ENCODE measurements around the gene MBP.

Gene MBP

DNA sequence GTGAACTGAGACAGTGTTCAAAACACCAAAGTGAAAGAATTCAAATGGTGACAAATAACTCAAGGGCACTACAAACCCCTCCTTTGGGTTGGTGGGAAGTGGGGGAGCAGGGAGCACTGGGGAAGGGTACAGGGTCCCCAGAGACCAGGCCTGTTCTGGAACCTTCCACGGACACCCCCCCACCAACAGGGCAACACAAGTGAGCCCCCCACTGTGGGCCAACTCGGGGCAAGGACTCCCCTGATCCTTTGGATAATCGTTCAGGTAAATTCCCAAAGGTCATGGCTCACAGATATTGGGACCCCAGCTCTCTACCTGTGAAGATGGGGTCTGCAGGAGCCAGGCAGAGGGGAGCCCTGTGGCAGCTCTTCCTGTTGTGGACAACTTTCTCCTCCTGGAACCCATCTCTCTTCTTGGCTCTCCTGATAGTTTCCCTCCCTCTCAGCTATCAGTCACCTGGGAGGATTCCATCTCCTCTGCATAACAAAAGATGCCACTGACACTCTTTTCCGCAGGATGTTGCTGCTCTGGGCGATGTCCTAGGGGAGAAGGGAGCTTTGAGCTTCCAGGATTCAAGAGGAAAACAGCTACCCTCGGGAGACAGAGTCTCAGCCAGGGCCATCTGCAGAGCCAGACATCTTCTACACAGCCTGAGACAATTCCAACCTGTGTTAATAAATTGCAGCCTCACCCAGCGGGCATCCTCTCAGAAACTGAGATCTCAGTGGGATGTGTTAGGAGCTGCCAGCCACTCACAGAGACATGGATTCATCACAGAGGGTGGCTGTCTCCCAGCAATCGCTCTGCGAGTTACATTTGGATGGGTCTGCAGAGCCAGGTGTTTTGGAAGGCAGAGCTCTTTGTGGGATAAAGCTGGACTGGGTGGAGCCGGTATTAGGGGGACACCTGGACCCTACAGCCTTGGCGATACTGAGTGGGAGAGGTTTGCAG, 35.4 kb downstream of the MBP start:
- DNase-seq = no peak

- no peak for DNase-seq
Measured at GRCh38 chr18:77095391-77096371, 36.9 kb downstream of the MBP start.

- no peak for DNase-seq
Measured at GRCh38 chr18:77093586-77093985, 39.0 kb downstream of the MBP start.

GRCh38 chr18:77093067-77093430, 39.5 kb downstream of the MBP start:
- DNase-seq = no peak

DNA sequence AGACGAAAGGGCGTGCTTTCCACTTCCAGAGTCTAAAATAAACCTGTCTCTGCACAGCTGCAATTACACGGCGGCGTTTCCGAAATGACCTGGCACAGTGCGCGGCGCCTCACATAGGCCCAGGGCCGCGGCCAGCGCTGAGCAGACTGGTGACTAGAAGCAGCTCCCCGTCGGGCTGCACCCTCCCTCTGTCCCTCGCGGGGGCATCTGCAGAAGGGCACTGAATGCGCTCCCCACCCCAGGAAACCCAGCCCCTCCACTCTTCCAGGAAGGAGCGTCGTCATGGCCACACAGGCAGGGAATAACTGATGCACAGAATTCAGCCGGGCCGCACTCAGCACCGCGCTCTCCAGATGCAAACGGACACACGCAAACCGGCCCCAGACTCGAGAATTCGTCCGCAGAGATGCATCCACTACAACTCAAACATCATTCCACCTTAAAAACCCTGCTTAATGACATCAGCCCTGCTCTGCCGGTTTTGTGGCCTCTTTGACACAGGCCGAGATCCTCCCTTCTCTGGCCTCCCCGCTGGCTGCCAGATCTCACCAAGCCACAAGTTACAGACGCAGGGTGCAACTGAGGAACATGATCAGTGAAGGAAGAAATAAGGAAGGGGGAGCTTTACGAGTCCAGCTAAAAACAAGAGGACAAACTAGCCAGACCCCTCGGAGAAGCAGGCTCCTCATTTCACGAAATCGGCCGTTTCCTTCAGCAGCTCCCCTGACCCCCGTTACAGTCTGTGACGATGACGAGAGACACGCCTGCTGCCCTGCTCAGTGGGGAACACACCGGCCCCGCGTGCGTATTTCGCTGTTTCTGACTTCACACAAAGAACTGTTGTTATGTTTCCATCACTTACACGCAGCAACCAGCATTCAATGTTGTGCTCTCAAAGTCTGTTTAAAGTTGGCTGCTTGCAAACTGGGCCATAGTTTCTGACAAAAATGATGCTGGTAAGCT, 40.2 kb downstream of the MBP start:
- no peak for DNase-seq

DNA sequence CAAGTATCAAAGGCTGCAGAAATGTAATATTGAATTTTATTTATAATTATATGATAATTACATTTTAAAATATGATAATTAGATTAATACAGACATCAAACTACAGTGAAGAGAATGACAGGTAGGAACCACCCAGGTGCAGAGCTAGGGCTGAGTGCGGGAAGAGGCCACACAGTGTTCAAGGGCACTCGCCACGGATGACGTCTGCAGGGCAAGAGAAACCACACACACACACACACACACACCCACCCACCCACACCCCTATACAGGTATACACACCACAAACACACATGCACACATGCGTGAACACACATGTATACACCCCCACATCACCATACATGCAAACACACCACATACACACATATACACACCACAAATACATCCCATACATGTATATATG, 41.2 kb downstream of the MBP start:
- DNase-seq = no peak

GRCh38 chr18:77090546-77091174, 41.9 kb downstream of the MBP start:
- DNase-seq = no peak

- no peak for DNase-seq
Measured at GRCh38 chr18:77089723-77090285, 42.8 kb downstream of the MBP start.

DNA sequence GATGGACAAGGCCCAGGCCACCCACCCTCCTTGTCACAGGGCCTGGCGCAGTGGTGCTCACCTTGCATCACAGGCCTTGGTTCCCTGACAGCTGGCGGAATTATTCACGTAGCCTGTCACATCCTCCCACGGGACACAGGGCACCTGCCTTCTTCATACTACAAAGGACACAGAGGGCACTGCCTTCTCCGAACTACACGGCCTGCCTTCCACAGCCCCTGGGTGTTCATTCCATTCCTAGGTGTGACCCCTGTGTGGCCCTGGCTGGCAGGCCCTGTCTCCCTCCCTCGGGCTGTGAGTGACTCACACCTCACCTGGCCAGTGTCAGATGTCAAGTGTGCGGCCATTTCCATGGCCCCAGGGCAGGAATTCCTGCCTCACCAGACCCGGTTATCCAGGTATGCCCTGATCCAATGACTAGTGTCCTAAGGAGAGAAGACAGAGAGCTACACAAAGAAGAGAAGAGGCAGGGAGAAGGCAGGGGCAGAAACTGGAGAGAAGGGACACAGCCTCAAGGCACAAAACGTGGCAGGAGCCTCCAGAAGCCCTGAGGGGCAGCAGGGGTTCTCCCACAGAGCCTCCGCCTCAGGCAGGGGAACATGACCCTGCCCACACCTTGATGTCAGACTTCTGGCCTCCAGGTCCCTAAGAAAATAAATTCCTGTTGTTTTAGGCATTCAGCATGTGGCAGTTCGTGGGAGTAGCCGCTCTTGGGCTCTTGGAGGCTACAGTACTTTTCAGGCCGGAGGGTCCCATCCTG, 43.4 kb downstream of the MBP start:
- no peak for DNase-seq

DNA sequence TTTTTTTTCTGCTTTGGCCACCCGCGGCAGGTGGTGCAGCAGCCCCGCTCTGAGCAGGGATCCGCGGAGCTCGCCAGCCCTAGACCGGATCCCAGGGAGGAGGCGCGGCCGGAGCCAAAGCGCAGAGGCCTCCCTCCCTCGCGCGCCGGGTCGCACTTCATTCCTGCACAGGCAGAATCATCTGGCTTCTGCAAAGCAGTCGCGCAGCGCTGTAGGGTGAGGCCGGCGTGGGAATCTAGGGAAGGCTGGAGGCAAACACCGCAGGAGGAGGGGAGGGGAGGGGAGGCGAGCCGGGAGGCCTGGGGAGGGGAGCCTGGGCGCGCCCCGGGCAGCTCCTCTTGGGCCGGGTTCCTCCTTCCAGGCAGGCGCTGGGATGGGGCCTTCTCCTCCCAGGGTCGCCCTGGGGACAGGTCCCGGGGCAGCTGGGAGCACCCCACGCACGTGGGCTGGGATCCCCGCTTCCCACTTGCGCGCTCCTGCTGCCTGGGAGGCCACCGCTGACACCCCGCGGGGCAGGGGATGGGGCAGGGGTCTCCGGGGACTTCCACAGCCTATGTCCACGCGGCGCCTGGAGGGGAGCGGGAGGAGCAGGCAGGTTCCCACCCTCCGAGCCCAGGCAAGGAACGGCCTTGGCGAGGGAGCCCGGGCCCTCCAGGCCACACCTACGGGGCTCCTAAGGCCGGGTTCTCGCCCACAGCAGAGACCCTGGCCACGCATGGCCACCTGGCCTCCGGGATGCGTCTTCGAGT, 45.0 kb downstream of the MBP start:
- no peak for DNase-seq

DNA sequence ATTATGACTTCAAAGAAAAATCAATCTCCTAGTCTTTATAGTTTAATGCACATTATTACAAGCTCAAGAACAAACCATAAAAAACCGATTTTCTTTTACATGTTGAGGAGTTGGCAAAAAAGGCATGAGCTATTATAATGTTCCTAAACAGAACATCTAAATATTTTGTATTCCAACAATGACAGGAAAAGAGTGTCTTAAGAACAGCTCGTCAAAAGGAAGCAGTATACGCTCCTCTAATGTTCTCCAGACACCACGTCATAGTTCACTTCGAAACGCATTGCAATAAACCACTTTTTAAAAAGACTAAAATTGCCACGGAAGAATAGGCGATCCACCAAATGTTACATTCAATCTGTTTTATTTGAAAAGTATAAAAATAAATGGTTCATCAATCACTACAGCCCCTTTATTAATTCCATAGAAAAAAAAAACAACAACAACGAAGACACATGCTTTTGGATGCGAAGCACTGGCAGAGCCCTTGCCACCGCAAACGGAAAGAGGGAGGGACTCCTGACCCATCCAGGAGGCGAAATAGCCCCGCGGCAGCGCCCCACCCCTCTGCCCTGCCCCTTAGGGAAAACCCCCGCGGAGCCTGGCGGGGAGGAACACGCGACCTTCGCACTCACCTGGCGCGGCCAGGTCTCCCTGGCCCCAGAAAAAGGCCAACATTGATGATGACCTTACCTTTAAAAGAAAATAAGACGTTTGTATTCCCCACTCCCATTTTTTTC, 45.8 kb downstream of the MBP start:
- DNase-seq = no peak

DNA sequence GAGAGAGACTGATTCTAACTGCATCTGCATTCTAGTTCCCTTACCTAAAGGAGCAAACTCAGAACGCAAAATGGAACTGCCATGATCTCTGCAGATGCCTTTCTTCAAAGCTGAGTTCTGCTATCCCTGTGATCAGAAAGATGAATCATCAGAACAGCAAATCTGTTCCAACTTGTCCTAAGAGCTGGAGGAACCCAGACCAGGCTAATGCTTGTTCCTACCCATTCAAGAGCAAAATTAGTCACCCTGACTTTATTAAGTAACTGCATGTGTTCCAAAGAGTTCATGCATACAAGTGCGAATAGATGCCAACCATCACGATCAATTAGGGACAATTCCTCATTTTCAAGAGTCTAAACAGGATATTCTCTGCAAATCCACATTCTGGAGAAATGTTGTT, 46.5 kb downstream of the MBP start:
- no peak for DNase-seq

- no peak for DNase-seq
Measured at GRCh38 chr18:77084688-77085035, 47.9 kb downstream of the MBP start.

GRCh38 chr18:77082316-77082955, 50.1 kb downstream of the MBP start:
- no peak for DNase-seq

DNA sequence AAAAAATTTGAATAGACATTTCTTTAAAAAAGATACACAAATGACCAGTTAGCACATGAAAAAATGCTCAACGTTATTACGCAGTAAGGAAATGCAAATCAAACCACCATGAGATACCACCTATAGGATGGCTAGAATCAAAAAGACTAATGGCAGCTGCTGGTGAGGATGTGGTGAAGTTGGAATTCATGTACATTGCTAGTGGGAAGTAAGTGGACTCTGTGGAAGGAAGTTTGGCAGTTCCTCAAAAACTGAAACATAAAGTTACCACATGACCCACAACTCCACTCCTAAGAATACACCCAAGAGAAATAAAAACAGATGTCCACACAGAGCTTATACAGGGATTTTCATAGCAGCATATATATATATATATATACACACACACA, 51.2 kb downstream of the MBP start:
- no peak for DNase-seq

- no peak for DNase-seq
Measured at GRCh38 chr18:77079954-77080682, 52.5 kb downstream of the MBP start.

GRCh38 chr18:77079088-77079487, 53.5 kb downstream of the MBP start:
- DNase-seq = no peak

GRCh38 chr18:77078690-77079070, 53.9 kb downstream of the MBP start:
- DNase-seq = no peak
